Testis (tissue), 3 donors: ENCODE results near the gene CFLAR. TPM values are rescaled to one million over a fixed set of nuclear protein-coding genes. Genes with fewer than 3 reads are reported as not detected.

ENCODE experiments used
- DNase-seq: peaks from one replicate; pipeline ENCODE4 v3.0.0-alpha.2; 2019
- H3K27ac ChIP-seq, 2 donors: fragments of 200-600 bp; sonication (generic); one replicate each; pipeline ENCODE4 v1.5.1; 2019
- H3K27me3 ChIP-seq: fragments of 200-600 bp; sonication (generic); one replicate; pipeline ENCODE4 v1.5.1; 2019
- H3K36me3 ChIP-seq: fragments of 200-600 bp; sonication (generic); one replicate; pipeline ENCODE4 v1.5.1; 2017; ENCODE audit warnings: low read depth; ENCODE audit errors: missing control alignments
- H3K4me1 ChIP-seq: fragments of 200-600 bp; sonication (generic); one replicate; pipeline ENCODE4 v1.5.1; 2019
- H3K4me3 ChIP-seq, 2 donors: fragments of 200-600 bp; sonication (generic); one replicate each; pipeline ENCODE4 v1.5.1; 2017 to 2019
- H3K9me3 ChIP-seq: fragments of 200-600 bp; sonication (generic); one replicate; pipeline ENCODE4 v1.5.1; 2017
- POLR2A ChIP-seq: fragments of 450-650 bp; IDR thresholded peaks from one replicate; pipeline ENCODE4 v1.6.1; 2017; ENCODE audit warnings: antibody characterized with exemption, mild to moderate bottlenecking, moderate library complexity
- WGBS, 2 donors: methylation state at CpG; one replicate each; pipeline ENCODE4 v1.1.5; 2018; 5-methylcytosine and 5-hydroxymethylcytosine counted together
- intact Hi-C: fragments of 100-400 bp; cut with DNase I; formaldehyde crosslinking; loops from one replicate; pipeline ENCODE4 v1.15.1; 2023; ENCODE audit warnings: low total_unique reads
- polyA plus RNA-seq: library from polyadenylated mRNA; stranded (reverse); fragments of 350-450 nt; fragmentation: Illumina TruSeq; extraction: RNeasy Lipid Tissue Mini Kit (QIAGEN cat#74804); gene quantifications from one replicate; pipeline ENCODE4 v1.2.3, GENCODE V29; 2014; ENCODE audit warnings: low read depth, low replicate concordance; ENCODE audit not compliant: insufficient read depth
- total RNA-seq, 2 donors: library from RNA; depleted of rRNA; stranded (reverse); fragments of >200 nt; gene quantifications; one replicate each; pipeline ENCODE4 v1.2.3, GENCODE V29; 2016
- TF ChIP-seq, protein P1 (sequence below), 3 experiments: fragments of 450-650 bp in 2 of 3; fragments of 200-600 bp in 1 of 3; sonication (generic) in 1 of 3; IDR thresholded peaks; one replicate each; pipeline ENCODE4 v1.5.1; 2016 to 2019; ENCODE audit warnings: antibody characterized with exemption in 3 of 3, mild to moderate bottlenecking in 2 of 3, moderate library complexity in 1 of 3

The CFLAR gene
- total and polyA plus RNA-seq, 3 donors from 2014 or later, result 51.1 to 137 (median 117) TPM

DNA sequence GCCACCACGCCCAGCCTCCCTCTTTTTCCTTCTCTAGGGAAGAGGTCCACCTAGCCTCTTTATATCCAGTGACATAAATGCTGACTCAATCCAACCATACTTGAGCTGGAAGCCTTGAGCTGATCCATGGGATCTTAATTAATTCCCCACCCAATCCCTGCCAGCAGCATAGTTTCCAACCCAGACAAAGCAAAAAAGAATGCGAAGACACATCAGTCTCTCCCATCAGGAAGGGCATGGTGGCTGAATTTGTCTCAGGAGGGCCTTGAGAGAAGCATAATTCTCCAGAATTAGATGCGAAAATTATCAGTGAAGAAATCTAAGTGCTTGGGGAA lies 89.5 kb downstream of the CFLAR start:
- no peaks in the 10 kb centered on the region for H3K27me3 ChIP-seq
- H3K36me3 ChIP-seq, result no peaks in the 10 kb centered on the region
- TF ChIP-seq, protein P1, sequence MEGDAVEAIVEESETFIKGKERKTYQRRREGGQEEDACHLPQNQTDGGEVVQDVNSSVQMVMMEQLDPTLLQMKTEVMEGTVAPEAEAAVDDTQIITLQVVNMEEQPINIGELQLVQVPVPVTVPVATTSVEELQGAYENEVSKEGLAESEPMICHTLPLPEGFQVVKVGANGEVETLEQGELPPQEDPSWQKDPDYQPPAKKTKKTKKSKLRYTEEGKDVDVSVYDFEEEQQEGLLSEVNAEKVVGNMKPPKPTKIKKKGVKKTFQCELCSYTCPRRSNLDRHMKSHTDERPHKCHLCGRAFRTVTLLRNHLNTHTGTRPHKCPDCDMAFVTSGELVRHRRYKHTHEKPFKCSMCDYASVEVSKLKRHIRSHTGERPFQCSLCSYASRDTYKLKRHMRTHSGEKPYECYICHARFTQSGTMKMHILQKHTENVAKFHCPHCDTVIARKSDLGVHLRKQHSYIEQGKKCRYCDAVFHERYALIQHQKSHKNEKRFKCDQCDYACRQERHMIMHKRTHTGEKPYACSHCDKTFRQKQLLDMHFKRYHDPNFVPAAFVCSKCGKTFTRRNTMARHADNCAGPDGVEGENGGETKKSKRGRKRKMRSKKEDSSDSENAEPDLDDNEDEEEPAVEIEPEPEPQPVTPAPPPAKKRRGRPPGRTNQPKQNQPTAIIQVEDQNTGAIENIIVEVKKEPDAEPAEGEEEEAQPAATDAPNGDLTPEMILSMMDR (IDR thresholded peaks at IDR 0.05), result no peak
- TF ChIP-seq POLR2A, result no peak
- no peaks in the 10 kb centered on the region for H3K9me3 ChIP-seq
- H3K4me1 ChIP-seq, result no peaks in the 10 kb centered on the region
- no peak overlapping the region for H3K4me3 ChIP-seq
- 92% methylated on average over 3 of the region's 3 CpGs for WGBS, 2 donors
- no peak overlapping the region for H3K27ac ChIP-seq
- intact Hi-C loops, result no loop called here
- DNase-seq, result no peak

DNA sequence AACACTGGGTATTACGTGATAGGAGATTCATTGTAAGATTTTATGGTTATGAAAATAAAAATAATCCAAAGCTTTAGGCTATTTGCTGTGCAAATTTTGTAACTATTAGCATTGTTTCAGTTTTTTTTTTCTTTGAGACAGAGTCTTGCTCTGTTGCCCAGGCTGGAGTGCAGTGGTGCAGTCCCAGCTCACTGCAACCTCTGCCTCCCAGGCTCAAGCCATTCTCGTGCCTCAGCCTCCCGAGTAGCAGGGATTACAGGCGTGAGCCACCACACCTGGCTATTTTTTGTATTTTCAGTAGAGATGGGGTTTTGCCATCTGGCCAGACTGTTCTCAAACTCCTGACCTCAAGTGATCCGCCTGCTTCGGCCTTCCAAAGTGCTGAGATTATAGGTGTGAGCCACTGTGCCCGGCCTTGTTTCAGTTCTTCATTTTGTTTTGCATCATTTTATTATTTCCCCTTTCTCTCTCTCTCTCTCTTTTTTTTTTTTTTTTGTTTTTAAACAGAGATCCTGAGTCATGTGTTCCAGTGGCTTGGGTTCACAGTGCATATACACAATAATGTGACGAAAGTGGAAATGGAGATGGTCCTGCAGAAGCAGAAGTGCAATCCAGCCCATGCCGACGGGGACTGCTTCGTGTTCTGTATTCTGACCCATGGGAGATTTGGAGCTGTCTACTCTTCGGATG lies 92.7 kb downstream of the CFLAR start:
- intact Hi-C loops, result no loop called here
- DNase-seq, result no peak
- H3K36me3 ChIP-seq, result no peaks in the 10 kb centered on the region
- no peaks in the 10 kb centered on the region for H3K27me3 ChIP-seq
- H3K4me3 ChIP-seq, result no peak overlapping the region
- no peak overlapping the region for H3K27ac ChIP-seq
- TF ChIP-seq POLR2A, result no peak
- TF ChIP-seq, protein P1 (IDR thresholded peaks at IDR 0.05), result no peak
- 88 to 93% methylated on average over 12 of the region's 12 CpGs for WGBS, 2 donors
- no peaks in the 10 kb centered on the region for H3K4me1 ChIP-seq
- no peaks in the 10 kb centered on the region for H3K9me3 ChIP-seq

GRCh38 chr2:201215963-201216362 lies 100.0 kb downstream of the CFLAR start:
- Histone ChIP-seq H3K27me3 (no peaks in the 10 kb centered on the region), H3K36me3 (no peaks in the 10 kb centered on the region), H3K4me1 (peaks cover 10% of the 10 kb centered on the region), H3K9me3 (no peaks in the 10 kb centered on the region), H3K27ac (no peak overlapping the region), H3K4me3 (no peak overlapping the region)
- intact Hi-C loops, result no loop called here
- WGBS, 2 donors, result 96 to 98% methylated on average over 4 of the region's 4 CpGs
- DNase-seq, result no peak
- no peak for TF ChIP-seq POLR2A
- TF ChIP-seq, protein P1 (IDR thresholded peaks at IDR 0.05), result no peak

DNA sequence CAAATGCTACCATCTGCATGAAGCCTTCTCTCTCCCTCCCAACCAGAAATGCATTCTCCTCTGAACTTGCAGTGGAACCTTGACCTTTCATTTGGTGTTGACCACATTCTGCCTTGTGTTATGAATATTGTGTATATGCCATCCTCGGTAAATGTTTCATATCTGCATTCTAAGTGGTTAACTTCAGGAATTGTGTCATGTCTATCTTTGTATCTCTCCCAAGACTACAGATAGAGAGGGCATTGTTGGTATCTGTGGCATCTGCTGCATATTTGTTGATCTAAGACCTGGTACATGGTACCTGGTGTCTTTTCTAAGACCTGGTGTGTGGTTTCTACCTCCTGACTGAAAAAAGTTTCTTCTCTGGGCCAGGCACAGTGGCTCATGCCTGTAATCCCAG lies 101.0 kb downstream of the CFLAR start:
- TF ChIP-seq, protein P1 (IDR thresholded peaks at IDR 0.05), result no peak
- no peak for TF ChIP-seq POLR2A
- intact Hi-C loops, result no loop called here
- no peak overlapping the region for H3K4me3 ChIP-seq
- 82 to 90% methylated on average over 1 of the region's 1 CpG for WGBS, 2 donors
- H3K4me1 ChIP-seq, result peaks cover 10% of the 10 kb centered on the region
- DNase-seq, result no peak
- H3K27ac ChIP-seq, result no peak overlapping the region
- no peaks in the 10 kb centered on the region for H3K9me3 ChIP-seq
- H3K27me3 ChIP-seq, result no peaks in the 10 kb centered on the region
- H3K36me3 ChIP-seq, result no peaks in the 10 kb centered on the region

DNA sequence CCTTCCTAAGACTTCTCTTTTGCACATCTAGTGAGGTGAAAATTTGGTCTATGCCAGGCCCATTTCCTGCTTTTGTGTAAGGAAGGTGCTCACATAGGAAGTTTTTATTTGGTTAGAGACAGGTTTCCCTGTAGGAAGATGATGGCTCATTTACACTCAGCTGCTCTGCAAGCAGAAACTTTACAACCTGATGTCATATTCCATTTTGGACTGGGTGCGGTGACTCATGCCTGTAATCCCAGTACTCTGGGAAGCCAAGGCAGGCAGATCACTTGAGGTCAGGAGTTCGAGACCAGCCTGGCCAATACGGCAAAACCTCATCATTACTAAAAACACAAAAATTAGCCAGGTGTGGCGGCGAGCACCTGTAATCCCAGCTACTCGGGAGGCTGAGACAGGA lies 102.8 kb downstream of the CFLAR start:
- WGBS, 2 donors, result 97 to 99% methylated on average over 6 of the region's 6 CpGs
- H3K4me3 ChIP-seq, result no peak overlapping the region
- H3K9me3 ChIP-seq, result no peaks in the 10 kb centered on the region
- TF ChIP-seq, protein P1 (IDR thresholded peaks at IDR 0.05), result no peak
- TF ChIP-seq POLR2A, result no peak
- H3K27me3 ChIP-seq, result no peaks in the 10 kb centered on the region
- H3K27ac ChIP-seq, result no peak overlapping the region
- intact Hi-C loops, result no loop called here
- no peaks in the 10 kb centered on the region for H3K36me3 ChIP-seq
- H3K4me1 ChIP-seq, result peaks cover 14% of the 10 kb centered on the region
- no peak for DNase-seq
